Fibroblast of lung (primary cell): Measurements from ENCODE around the gene CYP2R1.

ENCODE experiments used
- CTCF ChIP-seq, 2 donors: IDR thresholded peaks in 1 of 2; conservative IDR thresholded peaks in 1 of 2; 1 replicate in 1 of 2; 2 replicates in 1 of 2; pipeline ENCODE4 v1.5.1; 2011 to 2012; ENCODE audit warnings: low read length in 2 of 2, control low read depth in 1 of 2, inconsistent platforms in 1 of 2, low read depth in 1 of 2, mild to moderate bottlenecking in 1 of 2
- EZH2 ChIP-seq: IDR thresholded peaks from 2 replicates; pipeline ENCODE4 v1.5.1; 2012; ENCODE audit warnings: low read length, control low read depth, mild to moderate bottlenecking; ENCODE audit errors: missing control alignments

GRCh38 chr11:14872032-14872431 is 20.0 kb downstream of the CYP2R1 start:
- TF ChIP-seq EZH2 (no peak), CTCF (conservative IDR thresholded peaks at IDR 0.05 in 1 of 2, IDR thresholded peaks at IDR 0.05 in 1 of 2; ENCODE audit: low read depth in 1 of 2, low read length in 2 of 2) (no peak)
